GM19043 (cell line): Measurements from ENCODE around the gene SAMSN1.

Experiments
- ATAC-seq: cut with Tn5 transposase; IDR thresholded peaks from one replicate; pipeline ENCODE4 v1.9.1; 2021; ENCODE audit warnings: low read depth; ENCODE audit not compliant: unreplicated experiment

SAMSN1 gene

DNA sequence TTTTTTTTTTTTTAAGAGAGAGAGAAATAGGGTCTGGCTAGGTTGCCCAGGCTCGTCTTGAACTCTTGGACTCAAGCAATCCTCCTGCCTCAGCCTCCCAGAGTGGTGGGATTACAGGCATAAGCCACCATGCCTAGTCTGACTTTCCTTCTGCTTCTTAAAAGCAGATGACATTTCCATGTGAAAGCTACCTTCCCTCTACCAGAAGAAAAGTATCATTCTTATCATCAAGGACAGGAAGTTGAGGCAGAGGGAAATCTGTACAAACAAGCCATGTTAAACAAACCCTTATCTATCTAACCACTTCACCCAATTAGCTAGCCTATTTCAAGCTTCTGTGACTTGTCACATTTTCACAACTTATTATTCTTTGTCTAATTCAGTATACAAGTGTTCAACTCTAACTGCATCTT, 54.8 kb downstream of the SAMSN1 start:
- no peak for ATAC-seq

DNA sequence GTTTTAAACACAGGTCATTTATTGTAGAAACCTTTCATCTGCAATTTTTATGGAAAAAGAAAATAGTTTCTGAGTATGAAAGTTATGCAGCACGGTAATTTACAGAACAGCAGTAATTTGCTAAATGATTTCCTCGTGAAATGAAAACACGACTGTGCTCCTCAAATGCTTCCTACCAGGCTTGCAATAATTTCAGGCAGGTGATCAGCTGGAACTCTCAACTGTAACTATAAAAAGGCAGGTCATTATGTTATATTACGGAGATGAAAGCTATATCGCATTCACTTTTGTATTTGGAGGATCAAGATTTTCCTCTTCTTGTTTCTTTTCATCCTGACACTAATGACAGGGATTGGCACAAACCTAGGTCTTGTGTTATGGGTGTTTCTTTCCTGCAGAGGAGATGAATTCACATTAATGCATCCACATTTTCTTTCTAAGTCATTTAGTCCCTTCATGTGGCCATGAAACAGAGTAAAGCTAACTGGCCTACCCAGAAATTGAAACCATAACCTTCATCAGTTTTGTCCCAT, 57.4 kb downstream of the SAMSN1 start:
- no peak for ATAC-seq

GRCh38 chr21:14487490-14488432, 58.4 kb downstream of the SAMSN1 start:
- no peak for ATAC-seq

GRCh38 chr21:14486869-14487268, 59.2 kb downstream of the SAMSN1 start:
- ATAC-seq = no peak

- ATAC-seq = no peak
Observed at GRCh38 chr21:14484188-14485009, 61.7 kb downstream of the SAMSN1 start.

DNA sequence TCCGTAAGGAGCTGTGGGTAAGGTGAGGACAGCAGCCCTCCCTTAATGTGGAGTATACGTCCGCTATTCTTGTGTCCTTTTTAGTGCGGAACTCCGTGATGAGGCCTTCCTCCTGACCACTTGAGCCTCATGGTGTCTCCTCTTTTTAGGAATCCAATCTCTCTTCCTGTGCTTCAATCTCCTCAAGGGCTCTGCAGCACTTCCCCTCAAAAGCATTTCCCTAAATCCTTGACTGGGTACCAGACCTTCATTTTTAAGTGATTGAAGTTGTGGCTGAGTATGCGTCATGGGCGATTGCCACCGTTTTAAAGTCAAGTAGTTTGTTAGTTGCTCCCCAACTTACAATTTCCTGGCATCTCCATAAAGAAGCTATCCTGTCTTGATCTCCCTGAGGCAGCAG, 62.8 kb downstream of the SAMSN1 start:
- no peak for ATAC-seq

GRCh38 chr21:14482165-14482564, 64.0 kb downstream of the SAMSN1 start:
- peak; percentile 52 for ATAC-seq

- ATAC-seq = no peak
Observed at GRCh38 chr21:14480411-14481031, 65.6 kb downstream of the SAMSN1 start.

- ATAC-seq = no peak
Observed at GRCh38 chr21:14479241-14479786, 66.8 kb downstream of the SAMSN1 start.

DNA sequence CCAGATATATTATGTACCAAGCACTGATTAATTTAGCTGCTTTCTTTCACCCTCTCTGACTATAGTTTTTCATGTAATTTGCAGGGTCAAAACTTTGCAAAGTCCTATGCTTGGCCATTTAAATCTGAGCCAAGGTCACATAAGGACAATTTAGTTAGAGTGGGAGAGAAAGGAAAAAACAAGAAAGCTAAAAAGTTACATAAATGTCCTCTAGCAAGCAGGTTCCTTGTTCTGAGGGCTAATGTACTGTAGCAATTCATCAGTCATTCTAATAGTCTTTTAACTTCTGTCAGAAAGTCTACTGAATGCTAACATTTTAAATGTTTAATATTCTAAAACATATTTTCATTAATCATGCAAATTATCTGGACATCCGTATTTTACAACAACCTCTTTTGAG, 68.3 kb downstream of the SAMSN1 start:
- no peak for ATAC-seq

- no peak for ATAC-seq
Observed at GRCh38 chr21:14477133-14477532, 69.0 kb downstream of the SAMSN1 start.

GRCh38 chr21:14474995-14475394, 71.1 kb downstream of the SAMSN1 start:
- ATAC-seq = no peak

DNA sequence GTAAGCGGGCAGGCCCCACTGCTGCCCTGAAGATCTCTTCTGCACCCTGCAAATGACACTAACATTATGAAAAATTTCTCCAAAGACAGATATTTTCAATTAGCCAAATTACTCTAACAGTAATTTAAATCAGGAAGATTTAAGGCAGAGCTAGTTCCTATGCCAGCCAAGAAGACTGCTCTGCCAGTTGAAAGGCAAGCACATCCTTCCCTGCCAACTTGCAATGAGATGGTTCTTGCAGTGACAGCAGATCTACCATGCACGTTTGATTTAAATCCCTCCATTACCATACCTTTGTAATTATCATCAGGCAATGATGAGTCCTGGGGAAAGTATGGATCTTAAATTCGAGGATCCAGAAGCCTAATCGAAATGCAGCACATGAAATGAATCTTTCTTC, 76.5 kb downstream of the SAMSN1 start:
- no peak for ATAC-seq

- no peak for ATAC-seq
Observed at GRCh38 chr21:14466715-14467114, 79.4 kb downstream of the SAMSN1 start.

- ATAC-seq = no peak
Observed at GRCh38 chr21:14457762-14458161, 88.4 kb downstream of the SAMSN1 start.

DNA sequence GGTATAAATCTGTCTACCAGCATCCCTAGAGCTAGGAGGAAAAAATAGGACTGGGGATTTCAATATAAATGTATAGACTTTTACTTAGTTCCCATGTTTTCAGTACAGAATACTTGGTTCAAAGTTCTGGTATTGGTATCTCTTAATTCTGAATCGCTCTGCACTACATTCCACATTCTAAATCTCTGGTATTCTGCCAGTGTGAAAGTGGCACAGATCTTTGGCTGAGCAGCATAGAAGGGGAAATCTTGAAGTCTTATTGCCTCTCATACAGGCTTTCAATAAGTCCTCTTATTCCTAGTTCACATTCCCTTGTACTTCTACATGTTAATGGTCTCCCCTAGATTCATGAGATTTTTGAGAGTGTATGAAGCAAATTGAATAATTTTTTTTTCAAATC, 89.2 kb downstream of the SAMSN1 start:
- no peak for ATAC-seq

GRCh38 chr21:14454016-14455009, 91.8 kb downstream of the SAMSN1 start:
- peak; percentile 67 for ATAC-seq

GRCh38 chr21:14453339-14454015, 92.6 kb downstream of the SAMSN1 start:
- ATAC-seq = peak; percentile 78

DNA sequence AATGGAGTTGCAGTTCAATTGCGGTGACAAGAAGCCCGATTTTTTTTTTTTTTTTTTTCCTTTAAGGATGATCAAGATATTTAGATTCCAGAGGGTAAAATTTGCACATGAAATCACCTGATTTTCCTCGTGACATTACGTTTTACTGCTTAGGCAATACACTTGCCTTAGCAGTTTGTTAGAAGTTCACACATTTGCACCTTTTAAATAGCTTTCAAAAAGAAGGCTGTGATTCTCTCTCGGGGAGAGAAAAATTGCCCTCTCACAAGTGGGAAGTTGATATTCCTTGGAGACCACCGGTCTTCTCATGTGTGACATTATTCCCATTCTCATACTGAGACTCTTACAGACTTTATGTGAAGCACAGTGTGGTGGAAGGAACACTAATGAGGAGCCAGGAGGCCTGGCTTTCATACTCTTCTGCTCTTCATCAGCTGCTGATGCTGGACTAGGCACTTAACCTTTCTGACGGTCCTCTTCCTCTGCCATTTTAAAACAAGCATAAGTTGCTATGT, 93.3 kb downstream of the SAMSN1 start:
- no peak for ATAC-seq
